A549 (cell line): ENCODE results near the gene KCNH8.

Experiments
- CEBPB ChIP-seq, 2 experiments: fragments of >200 bp in 1 of 2; sonication (Bioruptor Twin) in 1 of 2; formaldehyde crosslinking in 1 of 2; IDR thresholded peaks; 2 replicates each; pipeline ENCODE4 v1.6.1; 2012 to 2016
- TF ChIP-seq, protein P1 (sequence below): fragments of >200 bp; sonication (Bioruptor Twin); formaldehyde crosslinking; IDR thresholded peaks from 3 replicates; pipeline ENCODE4 v1.5.1; 2016

DNA sequence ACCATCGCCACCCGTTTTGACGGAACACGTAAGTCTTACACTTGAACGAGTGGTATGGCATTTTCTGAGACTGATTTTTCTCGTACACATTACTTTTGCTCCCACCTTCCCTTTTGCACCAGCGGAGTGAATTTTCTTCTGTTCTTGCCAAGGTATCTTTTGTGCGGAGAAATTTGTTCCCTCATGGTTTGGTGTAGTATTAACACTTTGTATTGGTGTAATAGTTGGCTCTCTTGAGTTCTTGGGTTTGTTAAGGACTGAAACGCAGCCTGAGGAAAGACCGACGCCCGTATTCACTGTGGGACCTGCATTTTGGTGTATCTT, 420 bp downstream of the KCNH8 start:
- TF ChIP-seq, protein P1, sequence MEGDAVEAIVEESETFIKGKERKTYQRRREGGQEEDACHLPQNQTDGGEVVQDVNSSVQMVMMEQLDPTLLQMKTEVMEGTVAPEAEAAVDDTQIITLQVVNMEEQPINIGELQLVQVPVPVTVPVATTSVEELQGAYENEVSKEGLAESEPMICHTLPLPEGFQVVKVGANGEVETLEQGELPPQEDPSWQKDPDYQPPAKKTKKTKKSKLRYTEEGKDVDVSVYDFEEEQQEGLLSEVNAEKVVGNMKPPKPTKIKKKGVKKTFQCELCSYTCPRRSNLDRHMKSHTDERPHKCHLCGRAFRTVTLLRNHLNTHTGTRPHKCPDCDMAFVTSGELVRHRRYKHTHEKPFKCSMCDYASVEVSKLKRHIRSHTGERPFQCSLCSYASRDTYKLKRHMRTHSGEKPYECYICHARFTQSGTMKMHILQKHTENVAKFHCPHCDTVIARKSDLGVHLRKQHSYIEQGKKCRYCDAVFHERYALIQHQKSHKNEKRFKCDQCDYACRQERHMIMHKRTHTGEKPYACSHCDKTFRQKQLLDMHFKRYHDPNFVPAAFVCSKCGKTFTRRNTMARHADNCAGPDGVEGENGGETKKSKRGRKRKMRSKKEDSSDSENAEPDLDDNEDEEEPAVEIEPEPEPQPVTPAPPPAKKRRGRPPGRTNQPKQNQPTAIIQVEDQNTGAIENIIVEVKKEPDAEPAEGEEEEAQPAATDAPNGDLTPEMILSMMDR: no peak
- no peak for TF ChIP-seq CEBPB (IDR thresholded peaks at IDR 0.05)
